K562 (cell line): ENCODE data around the gene CCDC28A. TPM values are rescaled to one million over a fixed set of nuclear protein-coding genes. Genes with fewer than 3 reads are reported as not detected.

Experiments
- BCOR ChIP-seq: fragments of 450-650 bp; IDR thresholded peaks from 2 replicates; pipeline ENCODE4 v1.6.1; 2016
- CBX3 ChIP-seq, 2 experiments: IDR thresholded peaks; 1 replicate in 1 of 2; 2 replicates in 1 of 2; pipeline ENCODE4 v1.6.1; 2012; ENCODE audit warnings: inconsistent platforms in 2 of 2, low read length in 2 of 2, borderline replicate concordance in 1 of 2, control low read depth in 1 of 2
- EP400 ChIP-seq: fragments of 450-650 bp; IDR thresholded peaks from 2 replicates; pipeline ENCODE4 v1.6.1; 2017; ENCODE audit warnings: antibody characterized with exemption, mild to moderate bottlenecking, moderate library complexity
- ETV1 ChIP-seq: fragments of 450-650 bp; conservative IDR thresholded peaks from 2 replicates; pipeline ENCODE4 v1.6.1; 2016; ENCODE audit warnings: missing genetic modification characterization, control low read depth, low read depth, missing compliant biosample characterization
- FIP1L1 ChIP-seq: fragments of 200-400 bp; formaldehyde crosslinking; IDR thresholded peaks from 2 replicates; pipeline ENCODE4 v1.6.1; 2018; ENCODE audit warnings: mild to moderate bottlenecking, low read depth, low read length; ENCODE audit not compliant: poor library complexity, severe bottlenecking
- POLR2H ChIP-seq: IDR thresholded peaks from 2 replicates; pipeline ENCODE4 v1.6.1; 2016; ENCODE audit warnings: missing genetic modification characterization, low read depth, mild to moderate bottlenecking, control low read depth, missing compliant biosample characterization, moderate library complexity
- POLR3A ChIP-seq: IDR thresholded peaks from 2 replicates; pipeline ENCODE4 v1.6.1; 2011; ENCODE audit warnings: borderline replicate concordance, mild to moderate bottlenecking, moderate library complexity; ENCODE audit not compliant: insufficient read length, insufficient read depth; ENCODE audit errors: extremely low read depth
- SMAD2 ChIP-seq: fragments of 150-350 bp; IDR thresholded peaks from 2 replicates; pipeline ENCODE4 v1.6.1; 2014; ENCODE audit warnings: low read depth, mild to moderate bottlenecking, low read length
- XRCC4 ChIP-seq: IDR thresholded peaks from one replicate; pipeline ENCODE4 v1.6.1; 2011; ENCODE audit not compliant: insufficient read depth, insufficient read length; ENCODE audit errors: extremely low read depth
- ZBTB17 ChIP-seq: fragments of 450-650 bp; formaldehyde crosslinking; IDR thresholded peaks from 2 replicates; pipeline ENCODE4 v1.4.0; 2020; ENCODE audit warnings: mild to moderate bottlenecking
- polyA plus RNA-seq, 8 experiments: library from polyadenylated mRNA; depleted of rRNA in 4 of 8; stranded (reverse) in 5 of 8; unstranded in 3 of 8; fragments of >200 nt; fragmentation: Nextera tagmentation in 2 of 8; fragmentation: Illumina TruSeq in 1 of 8; extraction: Ambion mirVana in 2 of 8; extraction: Trizol in 1 of 8; gene quantifications; 2 replicates each; pipeline versions ENCODE4 v1.2.1 to v1.2.3, GENCODE V29; 2011 to 2014; ENCODE audit warnings: inconsistent platforms in 1 of 8, missing spikeins in 1 of 8
- total RNA-seq, 7 experiments: library from RNA; depleted of rRNA in 6 of 7; stranded (reverse); fragments of >200 nt in 6 of 7; fragmentation: Illumina TruSeq in 2 of 7; extraction: Trizol in 2 of 7; gene quantifications; 2 replicates each; pipeline versions ENCODE4 v1.2.1 to v1.2.3, GENCODE V29; 2011 to 2021; ENCODE audit warnings: low replicate concordance in 1 of 7
- TF ChIP-seq, protein P1 (sequence below): fragments of 250-450 bp; sonication (Bioruptor Pico); IDR thresholded peaks from 2 replicates; pipeline ENCODE4 v1.4.0; 2020
- TF ChIP-seq, protein P2 (sequence below), 2 experiments: fragments of 450-650 bp in 1 of 2; sonication (generic) in 1 of 2; formaldehyde crosslinking in 1 of 2; IDR thresholded peaks; 2 replicates each; pipeline versions ENCODE4 v1.7.1 to v1.9.0; 2016 to 2022; ENCODE audit warnings: inconsistent platforms in 1 of 2, mild to moderate bottlenecking in 1 of 2, missing genetic modification reagents in 1 of 2
- TF ChIP-seq, protein P3 (sequence below): fragments of 450-650 bp; IDR thresholded peaks from one replicate; pipeline ENCODE4 v1.6.1; 2018; ENCODE audit warnings: mild to moderate bottlenecking, moderate library complexity; ENCODE audit not compliant: partially characterized antibody
- TF ChIP-seq, protein P4 (sequence below): fragments of 450-650 bp; IDR thresholded peaks from 2 replicates; pipeline ENCODE4 v1.6.1; 2016

The CCDC28A gene
- total and polyA plus RNA-seq, 9 of the 15 experiments (the other 6 are each of a cell fraction or from before 2014, with no cell fraction given): 12.6 to 35.5 (median 19.1) TPM

DNA sequence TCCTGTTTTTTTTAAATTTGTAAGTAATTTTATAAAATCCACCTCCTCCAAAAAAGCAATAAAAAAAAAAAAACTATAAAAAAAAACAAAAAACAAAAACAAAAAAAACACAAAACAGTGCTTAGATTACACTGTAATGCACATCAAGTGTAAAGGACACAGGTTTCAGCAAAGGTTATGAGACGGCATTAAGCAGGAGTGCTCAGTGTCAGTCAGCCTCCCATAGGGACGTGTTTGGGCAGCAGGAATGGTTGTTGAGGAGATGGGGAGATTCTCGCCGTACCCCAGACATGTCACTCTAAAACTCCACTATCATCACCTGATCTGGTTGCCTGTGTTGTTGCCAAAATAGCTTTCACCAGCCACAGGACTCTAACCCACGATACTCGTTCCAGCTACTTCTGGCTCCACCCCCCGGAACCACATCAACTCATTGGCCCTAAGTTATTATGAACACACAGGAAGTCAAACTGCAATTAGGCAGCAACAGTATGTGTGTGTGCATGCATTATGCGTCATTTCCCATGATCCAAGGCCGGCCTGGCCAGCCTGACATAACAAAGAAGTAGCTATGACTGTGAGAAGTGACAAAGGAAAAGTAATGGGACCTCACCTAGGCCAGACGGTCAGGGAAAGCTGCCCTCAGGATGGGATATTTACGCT lies 51.0 kb downstream of the CCDC28A start (continued):
- TF ChIP-seq, protein P1, sequence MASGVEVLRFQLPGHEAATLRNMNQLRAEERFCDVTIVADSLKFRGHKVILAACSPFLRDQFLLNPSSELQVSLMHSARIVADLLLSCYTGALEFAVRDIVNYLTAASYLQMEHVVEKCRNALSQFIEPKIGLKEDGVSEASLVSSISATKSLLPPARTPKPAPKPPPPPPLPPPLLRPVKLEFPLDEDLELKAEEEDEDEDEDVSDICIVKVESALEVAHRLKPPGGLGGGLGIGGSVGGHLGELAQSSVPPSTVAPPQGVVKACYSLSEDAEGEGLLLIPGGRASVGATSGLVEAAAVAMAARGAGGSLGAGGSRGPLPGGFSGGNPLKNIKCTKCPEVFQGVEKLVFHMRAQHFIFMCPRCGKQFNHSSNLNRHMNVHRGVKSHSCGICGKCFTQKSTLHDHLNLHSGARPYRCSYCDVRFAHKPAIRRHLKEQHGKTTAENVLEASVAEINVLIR (CRISPR knock-in tag): 0 out of 2 replicates have a peak, but pooled peaks have one; percentile 33
- no peak for TF ChIP-seq POLR2H
- no peak for TF ChIP-seq POLR3A
- no peak for TF ChIP-seq ZBTB17
- no peak for TF ChIP-seq SMAD2
- TF ChIP-seq, protein P2, sequence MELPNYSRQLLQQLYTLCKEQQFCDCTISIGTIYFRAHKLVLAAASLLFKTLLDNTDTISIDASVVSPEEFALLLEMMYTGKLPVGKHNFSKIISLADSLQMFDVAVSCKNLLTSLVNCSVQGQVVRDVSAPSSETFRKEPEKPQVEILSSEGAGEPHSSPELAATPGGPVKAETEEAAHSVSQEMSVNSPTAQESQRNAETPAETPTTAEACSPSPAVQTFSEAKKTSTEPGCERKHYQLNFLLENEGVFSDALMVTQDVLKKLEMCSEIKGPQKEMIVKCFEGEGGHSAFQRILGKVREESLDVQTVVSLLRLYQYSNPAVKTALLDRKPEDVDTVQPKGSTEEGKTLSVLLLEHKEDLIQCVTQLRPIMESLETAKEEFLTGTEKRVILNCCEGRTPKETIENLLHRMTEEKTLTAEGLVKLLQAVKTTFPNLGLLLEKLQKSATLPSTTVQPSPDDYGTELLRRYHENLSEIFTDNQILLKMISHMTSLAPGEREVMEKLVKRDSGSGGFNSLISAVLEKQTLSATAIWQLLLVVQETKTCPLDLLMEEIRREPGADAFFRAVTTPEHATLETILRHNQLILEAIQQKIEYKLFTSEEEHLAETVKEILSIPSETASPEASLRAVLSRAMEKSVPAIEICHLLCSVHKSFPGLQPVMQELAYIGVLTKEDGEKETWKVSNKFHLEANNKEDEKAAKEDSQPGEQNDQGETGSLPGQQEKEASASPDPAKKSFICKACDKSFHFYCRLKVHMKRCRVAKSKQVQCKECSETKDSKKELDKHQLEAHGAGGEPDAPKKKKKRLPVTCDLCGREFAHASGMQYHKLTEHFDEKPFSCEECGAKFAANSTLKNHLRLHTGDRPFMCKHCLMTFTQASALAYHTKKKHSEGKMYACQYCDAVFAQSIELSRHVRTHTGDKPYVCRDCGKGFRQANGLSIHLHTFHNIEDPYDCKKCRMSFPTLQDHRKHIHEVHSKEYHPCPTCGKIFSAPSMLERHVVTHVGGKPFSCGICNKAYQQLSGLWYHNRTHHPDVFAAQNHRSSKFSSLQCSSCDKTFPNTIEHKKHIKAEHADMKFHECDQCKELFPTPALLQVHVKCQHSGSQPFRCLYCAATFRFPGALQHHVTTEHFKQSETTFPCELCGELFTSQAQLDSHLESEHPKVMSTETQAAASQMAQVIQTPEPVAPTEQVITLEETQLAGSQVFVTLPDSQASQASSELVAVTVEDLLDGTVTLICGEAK (IDR thresholded peaks at IDR 0.05): peak; percentile 74
- TF ChIP-seq, protein P2 (CRISPR knock-in tag; IDR thresholded peaks at IDR 0.05): 0 out of 2 replicates have a peak, but pooled peaks have one; percentile 12
- no peak for TF ChIP-seq BCOR
- TF ChIP-seq CBX3 (IDR thresholded peaks at IDR 0.05; ENCODE audit: borderline replicate concordance in 1 of 2, low read length in 2 of 2): peak in 1 of 2 experiments; percentile 27; a peak in 1 of 3 replicates
- TF ChIP-seq, protein P3, sequence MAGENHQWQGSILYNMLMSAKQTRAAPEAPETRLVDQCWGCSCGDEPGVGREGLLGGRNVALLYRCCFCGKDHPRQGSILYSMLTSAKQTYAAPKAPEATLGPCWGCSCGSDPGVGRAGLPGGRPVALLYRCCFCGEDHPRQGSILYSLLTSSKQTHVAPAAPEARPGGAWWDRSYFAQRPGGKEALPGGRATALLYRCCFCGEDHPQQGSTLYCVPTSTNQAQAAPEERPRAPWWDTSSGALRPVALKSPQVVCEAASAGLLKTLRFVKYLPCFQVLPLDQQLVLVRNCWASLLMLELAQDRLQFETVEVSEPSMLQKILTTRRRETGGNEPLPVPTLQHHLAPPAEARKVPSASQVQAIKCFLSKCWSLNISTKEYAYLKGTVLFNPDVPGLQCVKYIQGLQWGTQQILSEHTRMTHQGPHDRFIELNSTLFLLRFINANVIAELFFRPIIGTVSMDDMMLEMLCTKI: no peak
- TF ChIP-seq, protein P4, sequence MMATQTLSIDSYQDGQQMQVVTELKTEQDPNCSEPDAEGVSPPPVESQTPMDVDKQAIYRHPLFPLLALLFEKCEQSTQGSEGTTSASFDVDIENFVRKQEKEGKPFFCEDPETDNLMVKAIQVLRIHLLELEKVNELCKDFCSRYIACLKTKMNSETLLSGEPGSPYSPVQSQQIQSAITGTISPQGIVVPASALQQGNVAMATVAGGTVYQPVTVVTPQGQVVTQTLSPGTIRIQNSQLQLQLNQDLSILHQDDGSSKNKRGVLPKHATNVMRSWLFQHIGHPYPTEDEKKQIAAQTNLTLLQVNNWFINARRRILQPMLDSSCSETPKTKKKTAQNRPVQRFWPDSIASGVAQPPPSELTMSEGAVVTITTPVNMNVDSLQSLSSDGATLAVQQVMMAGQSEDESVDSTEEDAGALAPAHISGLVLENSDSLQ: 0 out of 2 replicates have a peak, but pooled peaks have one; percentile 34
- no peak for TF ChIP-seq FIP1L1
- TF ChIP-seq XRCC4: no peak
- no peak for TF ChIP-seq EP400
- 0 out of 2 replicates have a peak, but pooled peaks have one; percentile 16 for TF ChIP-seq ETV1 (tag)
